ENCODE measurements around the gene HEBP1. TPM values are rescaled to one million over a fixed set of nuclear protein-coding genes. Genes with fewer than 3 reads are reported as not detected.

Gene HEBP1
- total RNA-seq, 1 donor from 2014 or later: 9.5 TPM

- intact Hi-C loops (cut with micrococcal nuclease): no loop called here
- H3K4me1 Mint-ChIP-seq (ENCODE audit: low read depth): peaks cover 51% of the 10 kb centered on the region
- H3K4me3 Mint-ChIP-seq: no peak overlapping the region
- H3K27ac Mint-ChIP-seq: no peak overlapping the region
- H3K9me3 Mint-ChIP-seq: no peaks in the 10 kb centered on the region
- DNase-seq (ENCODE audit: low spot score): no peak
- H3K36me3 Mint-ChIP-seq (ENCODE audit: low read depth): no peaks in the 10 kb centered on the region
- peaks cover 14% of the 10 kb centered on the region for H3K27me3 Mint-ChIP-seq (ENCODE audit: insufficient read depth)
Observed at GRCh38 chr12:12997156-12997555, 2.9 kb downstream of the HEBP1 start.

- DNase-seq (ENCODE audit: low spot score): no peak
- no peak overlapping the region for H3K4me3 Mint-ChIP-seq
Observed at GRCh38 chr12:12996209-12996608, 3.9 kb downstream of the HEBP1 start.

GRCh38 chr12:12995088-12995487 lies 5.0 kb downstream of the HEBP1 start:
- Mint-ChIP-seq H3K4me1 (ENCODE audit: low read depth) (peaks cover 40% of the 10 kb centered on the region), H3K27ac (no peak overlapping the region), H3K4me3 (no peak overlapping the region), H3K27me3 (ENCODE audit: insufficient read depth) (peaks cover 6% of the 10 kb centered on the region), H3K36me3 (ENCODE audit: low read depth) (no peaks in the 10 kb centered on the region), H3K9me3 (no peaks in the 10 kb centered on the region)
- intact Hi-C loops (cut with micrococcal nuclease): no loop called here
- no peak for DNase-seq (ENCODE audit: low spot score)

More at GRCh38 chr12:12996209-12996608, 3.9 kb downstream of the HEBP1 start:
- Mint-ChIP-seq H3K36me3 (ENCODE audit: low read depth) (no peaks in the 10 kb centered on the region), H3K4me1 (ENCODE audit: low read depth) (peaks cover 46% of the 10 kb centered on the region), H3K9me3 (no peaks in the 10 kb centered on the region), H3K27ac (no peak overlapping the region), H3K27me3 (ENCODE audit: insufficient read depth) (peaks cover 9% of the 10 kb centered on the region)
- intact Hi-C loops (cut with micrococcal nuclease): no loop called here

- H3K9me3 Mint-ChIP-seq: no peaks in the 10 kb centered on the region
- no peak for DNase-seq (ENCODE audit: low spot score)
- H3K4me1 Mint-ChIP-seq (ENCODE audit: low read depth): peaks cover 27% of the 10 kb centered on the region
- intact Hi-C loops (cut with micrococcal nuclease): no loop called here
- H3K27me3 Mint-ChIP-seq (ENCODE audit: insufficient read depth): peaks cover 2% of the 10 kb centered on the region
- H3K36me3 Mint-ChIP-seq (ENCODE audit: low read depth): no peaks in the 10 kb centered on the region
- H3K4me3 Mint-ChIP-seq: no peak overlapping the region
- H3K27ac Mint-ChIP-seq: no peak overlapping the region
Observed at GRCh38 chr12:12993367-12993766, 6.7 kb downstream of the HEBP1 start.

- DNase-seq (ENCODE audit: low spot score): no peak
- intact Hi-C loops (cut with micrococcal nuclease): loop anchor here (1.0 kb wide), 1 partner anchor 47 kb away; no protein-coding TSS in a partner anchor
- H3K4me3 Mint-ChIP-seq: no peak overlapping the region
- H3K9me3 Mint-ChIP-seq: no peaks in the 10 kb centered on the region
- no peaks in the 10 kb centered on the region for H3K27me3 Mint-ChIP-seq (ENCODE audit: insufficient read depth)
- H3K4me1 Mint-ChIP-seq (ENCODE audit: low read depth): peaks cover 20% of the 10 kb centered on the region
- no peak overlapping the region for H3K27ac Mint-ChIP-seq
- no peaks in the 10 kb centered on the region for H3K36me3 Mint-ChIP-seq (ENCODE audit: low read depth)
Observed at GRCh38 chr12:12992418-12993130, 7.5 kb downstream of the HEBP1 start.

- H3K4me1 Mint-ChIP-seq (ENCODE audit: low read depth): peaks cover 14% of the 10 kb centered on the region
Observed at GRCh38 chr12:12990700-12991468, 9.2 kb downstream of the HEBP1 start.

GRCh38 chr12:12987421-12987820 lies 12.6 kb downstream of the HEBP1 start:
- intact Hi-C loops (cut with micrococcal nuclease): no loop called here
- Mint-ChIP-seq H3K27ac (no peak overlapping the region), H3K27me3 (ENCODE audit: insufficient read depth) (no peaks in the 10 kb centered on the region), H3K9me3 (no peaks in the 10 kb centered on the region), H3K4me3 (no peak overlapping the region), H3K36me3 (ENCODE audit: low read depth) (peaks cover 1% of the 10 kb centered on the region), H3K4me1 (ENCODE audit: low read depth) (peaks cover under 1% of the 10 kb centered on the region)
- no peak for DNase-seq (ENCODE audit: low spot score)

More at GRCh38 chr12:12990700-12991468, 9.2 kb downstream of the HEBP1 start:
- H3K9me3 Mint-ChIP-seq: no peaks in the 10 kb centered on the region
- intact Hi-C loops (cut with micrococcal nuclease): no loop called here
- DNase-seq (ENCODE audit: low spot score): no peak
- peaks cover 1% of the 10 kb centered on the region for H3K36me3 Mint-ChIP-seq (ENCODE audit: low read depth)
- no peaks in the 10 kb centered on the region for H3K27me3 Mint-ChIP-seq (ENCODE audit: insufficient read depth)
- no peak overlapping the region for H3K27ac Mint-ChIP-seq
- H3K4me3 Mint-ChIP-seq: no peak overlapping the region

- DNase-seq (ENCODE audit: low spot score): no peak
- no peaks in the 10 kb centered on the region for H3K27me3 Mint-ChIP-seq (ENCODE audit: insufficient read depth)
- H3K4me3 Mint-ChIP-seq: no peak overlapping the region
- no peaks in the 10 kb centered on the region for H3K4me1 Mint-ChIP-seq (ENCODE audit: low read depth)
- no peaks in the 10 kb centered on the region for H3K9me3 Mint-ChIP-seq
- H3K27ac Mint-ChIP-seq: no peak overlapping the region
- intact Hi-C loops (cut with micrococcal nuclease): no loop called here
- peaks cover 1% of the 10 kb centered on the region for H3K36me3 Mint-ChIP-seq (ENCODE audit: low read depth)
Observed at GRCh38 chr12:12986775-12987331, 13.2 kb downstream of the HEBP1 start.

GRCh38 chr12:12985817-12986408 lies 14.2 kb downstream of the HEBP1 start:
- intact Hi-C loops (cut with micrococcal nuclease): no loop called here
- H3K9me3 Mint-ChIP-seq: no peaks in the 10 kb centered on the region
- no peaks in the 10 kb centered on the region for H3K4me1 Mint-ChIP-seq (ENCODE audit: low read depth)
- H3K27ac Mint-ChIP-seq: no peak overlapping the region
- DNase-seq (ENCODE audit: low spot score): no peak
- H3K4me3 Mint-ChIP-seq: no peak overlapping the region
- no peaks in the 10 kb centered on the region for H3K27me3 Mint-ChIP-seq (ENCODE audit: insufficient read depth)
- H3K36me3 Mint-ChIP-seq (ENCODE audit: low read depth): peaks cover 1% of the 10 kb centered on the region

GRCh38 chr12:12984149-12984548 lies 15.9 kb downstream of the HEBP1 start:
- H3K27me3 Mint-ChIP-seq (ENCODE audit: insufficient read depth): no peaks in the 10 kb centered on the region
- intact Hi-C loops (cut with micrococcal nuclease): loop anchor here (5.0 kb wide), 1 partner anchor 147 kb away; no protein-coding TSS in a partner anchor
- H3K9me3 Mint-ChIP-seq: no peaks in the 10 kb centered on the region

GRCh38 chr12:12983420-12984035 lies 16.5 kb downstream of the HEBP1 start:
- Mint-ChIP-seq H3K9me3 (no peaks in the 10 kb centered on the region), H3K4me1 (ENCODE audit: low read depth) (no peaks in the 10 kb centered on the region), H3K27me3 (ENCODE audit: insufficient read depth) (no peaks in the 10 kb centered on the region), H3K4me3 (no peak overlapping the region), H3K36me3 (ENCODE audit: low read depth) (peaks cover 1% of the 10 kb centered on the region), H3K27ac (no peak overlapping the region)
- intact Hi-C loops (cut with micrococcal nuclease): loop anchor here (1.0 to 5.0 kb wide), 3 partner anchors 67 to 195 kb away; no protein-coding TSS in a partner anchor
- no peak for DNase-seq (ENCODE audit: low spot score)

More at GRCh38 chr12:12984149-12984548, 15.9 kb downstream of the HEBP1 start:
- DNase-seq (ENCODE audit: low spot score): no peak
- Mint-ChIP-seq H3K36me3 (ENCODE audit: low read depth) (peaks cover 1% of the 10 kb centered on the region), H3K4me1 (ENCODE audit: low read depth) (no peaks in the 10 kb centered on the region), H3K27ac (peak overlapping the region; percentile 2), H3K4me3 (no peak overlapping the region)

- no peak for DNase-seq (ENCODE audit: low spot score)
- H3K27ac Mint-ChIP-seq: no peak overlapping the region
- peaks cover 1% of the 10 kb centered on the region for H3K36me3 Mint-ChIP-seq (ENCODE audit: low read depth)
- intact Hi-C loops (cut with micrococcal nuclease): loop anchor here (5.0 kb wide), 1 partner anchor 145 kb away; no protein-coding TSS in a partner anchor
- H3K27me3 Mint-ChIP-seq (ENCODE audit: insufficient read depth): no peaks in the 10 kb centered on the region
- no peak overlapping the region for H3K4me3 Mint-ChIP-seq
- H3K4me1 Mint-ChIP-seq (ENCODE audit: low read depth): no peaks in the 10 kb centered on the region
- H3K9me3 Mint-ChIP-seq: no peaks in the 10 kb centered on the region
Observed at GRCh38 chr12:12982331-12982730, 17.7 kb downstream of the HEBP1 start.
